ENCODE results near the gene BFSP1.

DNA sequence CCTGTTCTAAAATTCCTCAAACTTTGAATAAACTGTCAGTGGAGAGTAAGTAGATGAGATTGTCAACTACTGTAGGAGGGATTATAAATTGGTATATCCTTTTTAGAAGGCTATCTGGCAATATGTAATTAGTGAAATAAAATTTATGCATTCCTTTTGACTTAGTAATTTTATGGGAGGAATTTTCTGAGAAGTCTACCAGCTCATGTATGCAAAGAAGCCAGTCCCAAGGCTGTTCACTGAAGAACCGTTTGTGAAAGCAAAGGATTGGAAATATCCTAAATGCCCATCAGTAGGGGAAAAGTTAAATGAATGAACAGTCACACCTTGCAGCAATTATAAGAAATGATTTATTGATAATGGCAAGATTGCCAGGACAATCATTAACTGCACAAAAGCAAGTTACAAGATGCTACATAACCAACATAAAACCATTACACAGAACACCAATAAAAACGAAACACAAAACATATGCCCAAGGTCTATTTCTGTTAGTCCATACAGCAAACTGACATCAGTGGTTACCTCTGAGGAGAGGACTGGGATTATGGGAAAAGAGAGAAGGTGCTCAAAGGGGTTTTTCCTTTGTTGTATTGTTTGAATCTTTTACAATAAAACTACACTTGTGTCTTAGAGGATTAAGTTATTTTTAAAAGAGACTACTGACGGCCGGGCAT, 34.1 kb upstream of the BFSP1 start:
- TF ChIP-seq, protein P1, sequence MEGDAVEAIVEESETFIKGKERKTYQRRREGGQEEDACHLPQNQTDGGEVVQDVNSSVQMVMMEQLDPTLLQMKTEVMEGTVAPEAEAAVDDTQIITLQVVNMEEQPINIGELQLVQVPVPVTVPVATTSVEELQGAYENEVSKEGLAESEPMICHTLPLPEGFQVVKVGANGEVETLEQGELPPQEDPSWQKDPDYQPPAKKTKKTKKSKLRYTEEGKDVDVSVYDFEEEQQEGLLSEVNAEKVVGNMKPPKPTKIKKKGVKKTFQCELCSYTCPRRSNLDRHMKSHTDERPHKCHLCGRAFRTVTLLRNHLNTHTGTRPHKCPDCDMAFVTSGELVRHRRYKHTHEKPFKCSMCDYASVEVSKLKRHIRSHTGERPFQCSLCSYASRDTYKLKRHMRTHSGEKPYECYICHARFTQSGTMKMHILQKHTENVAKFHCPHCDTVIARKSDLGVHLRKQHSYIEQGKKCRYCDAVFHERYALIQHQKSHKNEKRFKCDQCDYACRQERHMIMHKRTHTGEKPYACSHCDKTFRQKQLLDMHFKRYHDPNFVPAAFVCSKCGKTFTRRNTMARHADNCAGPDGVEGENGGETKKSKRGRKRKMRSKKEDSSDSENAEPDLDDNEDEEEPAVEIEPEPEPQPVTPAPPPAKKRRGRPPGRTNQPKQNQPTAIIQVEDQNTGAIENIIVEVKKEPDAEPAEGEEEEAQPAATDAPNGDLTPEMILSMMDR (IDR thresholded peaks at IDR 0.05; ENCODE audit: insufficient read depth, low read length) = no peak
- TF ChIP-seq GABPA (IDR thresholded peaks at IDR 0.05; ENCODE audit: low read depth) = no peak

Measured in HL-60 (cell line).